Cardiac muscle cell (in vitro differentiated cells and primary cell): ENCODE data around the gene MPG. TPM values are rescaled to one million over a fixed set of nuclear protein-coding genes. Genes with fewer than 3 reads are reported as not detected.

Experiments used
- DNase-seq, 2 donors: peaks; one replicate each; pipeline versions ENCODE4 v3.0.0 to v3.0.0-alpha.2; 2010 to 2017; ENCODE audit warnings: low read depth in 1 of 2, low spot score in 1 of 2
- H3K27ac ChIP-seq: fragments of 200-600 bp; sonication (generic); 2 replicates; pipeline ENCODE4 v1.5.1; 2016
- H3K27me3 ChIP-seq: fragments of 200-600 bp; sonication (generic); 2 replicates; pipeline ENCODE4 v1.6.0; 2016; ENCODE audit warnings: control low read depth
- H3K36me3 ChIP-seq: fragments of 200-600 bp; sonication (generic); 2 replicates; pipeline ENCODE4 v1.5.1; 2016; ENCODE audit warnings: control low read depth
- H3K4me1 ChIP-seq: fragments of 200-600 bp; sonication (generic); 2 replicates; pipeline ENCODE4 v1.8.1; 2017; ENCODE audit warnings: low read depth, mild to moderate bottlenecking, mixed run types
- H3K4me3 ChIP-seq: fragments of 200-600 bp; sonication (generic); 2 replicates; pipeline ENCODE4 v1.5.1; 2016; ENCODE audit warnings: mild to moderate bottlenecking
- H3K9me3 ChIP-seq: fragments of 200-600 bp; sonication (generic); 2 replicates; pipeline ENCODE4 v1.5.1; 2017; ENCODE audit warnings: low read depth, mild to moderate bottlenecking, control low read depth
- polyA plus RNA-seq: library from polyadenylated mRNA; unstranded; fragments of >200 nt; fragmentation: Nextera tagmentation; extraction: Ambion mirVana; gene quantifications from 2 replicates; pipeline ENCODE4 v1.2.1, GENCODE V29; 2016
- total RNA-seq: library from RNA; depleted of rRNA; stranded (reverse); fragments of >200 nt; gene quantifications from 2 replicates; pipeline ENCODE4 v1.2.3, GENCODE V29; 2016
- TF ChIP-seq, protein P1 (sequence below): IDR thresholded peaks from 2 replicates; pipeline ENCODE4 v1.5.1; 2012; ENCODE audit warnings: low read depth, mild to moderate bottlenecking, low read length

The MPG gene
- total and polyA plus RNA-seq, 2 experiments from 2014 or later = 78.2 to 90.2 TPM

DNA sequence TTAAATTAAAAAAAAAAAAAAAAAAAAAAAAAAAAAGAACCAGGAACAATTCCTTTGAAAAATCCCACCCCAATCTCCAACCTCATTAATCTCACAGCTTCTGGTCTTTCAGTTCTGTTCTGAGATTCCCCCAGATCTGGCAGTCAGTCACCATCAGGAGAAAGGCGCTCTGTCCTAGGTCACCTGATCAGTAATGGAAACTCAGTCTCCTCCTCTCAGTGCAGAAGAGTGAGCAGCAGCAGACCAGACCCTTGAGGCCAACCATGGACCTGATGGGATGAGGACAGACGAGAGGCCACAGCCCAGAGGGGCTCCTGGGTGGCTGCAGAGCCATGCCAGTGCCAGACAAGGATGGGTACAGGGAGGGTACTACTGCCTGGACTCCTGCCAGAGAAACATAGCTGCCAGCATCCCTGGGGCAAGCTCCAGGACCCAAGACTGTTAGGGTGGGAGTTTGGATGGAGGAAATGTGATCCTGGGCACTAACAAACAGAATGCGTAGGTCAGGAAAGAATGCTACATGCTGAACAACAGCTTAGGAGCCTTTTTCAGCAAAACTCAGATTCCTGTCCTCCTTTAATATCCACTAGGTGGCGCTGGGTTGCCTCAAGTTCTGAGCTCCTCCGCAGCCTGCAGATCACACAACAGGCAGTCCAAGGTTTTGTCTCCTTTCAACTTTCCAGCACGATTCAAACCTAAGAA lies 28.7 kb downstream of the MPG start:
- Histone ChIP-seq H3K27me3 (no peaks in the 10 kb centered on the region), H3K27ac (no peak overlapping the region), H3K4me3 (no peak overlapping the region), H3K4me1 (no peaks in the 10 kb centered on the region), H3K9me3 (no peaks in the 10 kb centered on the region), H3K36me3 (peaks cover 10% of the 10 kb centered on the region)
- TF ChIP-seq, protein P1, sequence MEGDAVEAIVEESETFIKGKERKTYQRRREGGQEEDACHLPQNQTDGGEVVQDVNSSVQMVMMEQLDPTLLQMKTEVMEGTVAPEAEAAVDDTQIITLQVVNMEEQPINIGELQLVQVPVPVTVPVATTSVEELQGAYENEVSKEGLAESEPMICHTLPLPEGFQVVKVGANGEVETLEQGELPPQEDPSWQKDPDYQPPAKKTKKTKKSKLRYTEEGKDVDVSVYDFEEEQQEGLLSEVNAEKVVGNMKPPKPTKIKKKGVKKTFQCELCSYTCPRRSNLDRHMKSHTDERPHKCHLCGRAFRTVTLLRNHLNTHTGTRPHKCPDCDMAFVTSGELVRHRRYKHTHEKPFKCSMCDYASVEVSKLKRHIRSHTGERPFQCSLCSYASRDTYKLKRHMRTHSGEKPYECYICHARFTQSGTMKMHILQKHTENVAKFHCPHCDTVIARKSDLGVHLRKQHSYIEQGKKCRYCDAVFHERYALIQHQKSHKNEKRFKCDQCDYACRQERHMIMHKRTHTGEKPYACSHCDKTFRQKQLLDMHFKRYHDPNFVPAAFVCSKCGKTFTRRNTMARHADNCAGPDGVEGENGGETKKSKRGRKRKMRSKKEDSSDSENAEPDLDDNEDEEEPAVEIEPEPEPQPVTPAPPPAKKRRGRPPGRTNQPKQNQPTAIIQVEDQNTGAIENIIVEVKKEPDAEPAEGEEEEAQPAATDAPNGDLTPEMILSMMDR = peak; percentile 81
- peak; percentile 86 to 91 for DNase-seq

DNA sequence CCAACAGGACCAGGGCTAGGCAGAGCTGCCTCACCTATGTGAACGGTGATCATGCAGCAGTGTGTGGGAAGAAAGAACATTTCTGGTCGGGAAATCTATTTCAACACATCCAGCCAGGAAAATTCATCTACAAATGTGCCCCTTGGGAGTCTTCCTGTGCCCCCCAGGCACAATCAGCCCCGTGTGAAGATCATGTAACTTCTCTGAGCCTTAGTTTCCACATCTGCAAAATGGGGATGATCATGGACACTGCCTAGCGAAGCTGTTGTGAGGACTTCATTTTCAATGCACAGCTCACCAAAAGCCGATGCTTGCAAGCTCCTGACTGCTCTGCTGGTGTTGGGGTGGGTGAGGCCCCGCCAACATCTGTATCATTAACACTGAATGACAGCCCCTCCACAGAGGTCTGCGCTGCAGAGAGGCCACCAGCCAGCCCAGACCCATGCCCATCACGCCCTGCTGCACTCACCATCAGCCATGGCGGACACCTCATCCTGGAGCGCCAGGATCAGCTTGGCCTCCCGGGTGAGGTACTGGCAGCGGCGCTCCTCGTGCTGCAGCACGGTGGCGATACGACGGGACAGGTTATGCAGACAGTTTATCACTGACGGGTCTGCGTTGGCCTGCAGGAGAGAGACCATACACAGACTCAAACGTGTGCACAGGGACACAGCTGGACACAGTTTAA lies 34.3 kb downstream of the MPG start:
- TF ChIP-seq, protein P1 = no peak
- Histone ChIP-seq H3K4me1 (peaks cover 5% of the 10 kb centered on the region), H3K27ac (no peak overlapping the region), H3K27me3 (no peaks in the 10 kb centered on the region), H3K9me3 (no peaks in the 10 kb centered on the region), H3K4me3 (no peak overlapping the region), H3K36me3 (peaks cover 15% of the 10 kb centered on the region)
- DNase-seq = no peak

DNA sequence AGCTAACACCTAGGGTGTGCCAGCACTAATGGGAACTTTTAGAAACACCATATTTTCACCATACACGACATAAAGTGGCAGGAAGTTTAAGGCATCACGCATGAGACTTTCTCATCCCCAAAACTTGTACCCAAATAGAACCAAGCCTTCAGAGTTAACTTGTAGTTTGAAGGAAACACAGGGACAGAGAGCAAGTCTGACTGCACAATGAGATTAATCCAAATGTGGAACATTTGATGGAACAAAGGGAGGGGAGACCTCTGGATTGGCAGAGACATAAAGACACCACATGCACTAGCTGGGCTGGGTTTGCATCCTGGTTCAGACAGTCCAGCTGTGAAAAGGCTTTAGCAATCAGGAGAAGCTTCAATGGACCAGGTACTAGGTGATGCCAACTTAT lies 36.3 kb downstream of the MPG start:
- TF ChIP-seq, protein P1 = no peak
- no peaks in the 10 kb centered on the region for H3K9me3 ChIP-seq
- peaks cover 11% of the 10 kb centered on the region for H3K36me3 ChIP-seq
- no peak overlapping the region for H3K27ac ChIP-seq
- no peak overlapping the region for H3K4me3 ChIP-seq
- DNase-seq = no peak
- H3K4me1 ChIP-seq = peaks cover 5% of the 10 kb centered on the region
- H3K27me3 ChIP-seq = no peaks in the 10 kb centered on the region

DNA sequence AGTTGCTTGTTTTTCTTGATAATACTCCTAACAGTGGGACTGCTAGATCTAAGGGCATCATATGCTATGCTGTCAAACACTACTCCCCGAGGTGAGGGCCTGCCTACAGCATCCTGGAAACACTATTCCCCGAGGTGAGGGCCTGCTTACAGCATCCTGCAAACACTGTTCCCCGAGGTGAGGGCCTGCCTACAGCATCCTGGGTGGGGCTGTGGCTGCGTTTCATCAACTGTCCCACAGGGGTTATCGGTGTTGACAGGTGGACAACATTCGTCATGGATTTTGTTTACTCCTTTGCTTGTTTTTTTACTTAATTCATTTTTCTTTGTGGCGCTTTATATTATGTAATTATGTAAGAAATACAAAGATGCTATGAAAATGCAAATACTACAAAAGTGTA lies 38.0 kb downstream of the MPG start:
- Histone ChIP-seq H3K27ac (no peak overlapping the region), H3K4me3 (no peak overlapping the region), H3K27me3 (no peaks in the 10 kb centered on the region), H3K4me1 (peaks cover 5% of the 10 kb centered on the region), H3K36me3 (peaks cover 6% of the 10 kb centered on the region), H3K9me3 (no peaks in the 10 kb centered on the region)
- TF ChIP-seq, protein P1 = no peak
- DNase-seq = no peak

DNA sequence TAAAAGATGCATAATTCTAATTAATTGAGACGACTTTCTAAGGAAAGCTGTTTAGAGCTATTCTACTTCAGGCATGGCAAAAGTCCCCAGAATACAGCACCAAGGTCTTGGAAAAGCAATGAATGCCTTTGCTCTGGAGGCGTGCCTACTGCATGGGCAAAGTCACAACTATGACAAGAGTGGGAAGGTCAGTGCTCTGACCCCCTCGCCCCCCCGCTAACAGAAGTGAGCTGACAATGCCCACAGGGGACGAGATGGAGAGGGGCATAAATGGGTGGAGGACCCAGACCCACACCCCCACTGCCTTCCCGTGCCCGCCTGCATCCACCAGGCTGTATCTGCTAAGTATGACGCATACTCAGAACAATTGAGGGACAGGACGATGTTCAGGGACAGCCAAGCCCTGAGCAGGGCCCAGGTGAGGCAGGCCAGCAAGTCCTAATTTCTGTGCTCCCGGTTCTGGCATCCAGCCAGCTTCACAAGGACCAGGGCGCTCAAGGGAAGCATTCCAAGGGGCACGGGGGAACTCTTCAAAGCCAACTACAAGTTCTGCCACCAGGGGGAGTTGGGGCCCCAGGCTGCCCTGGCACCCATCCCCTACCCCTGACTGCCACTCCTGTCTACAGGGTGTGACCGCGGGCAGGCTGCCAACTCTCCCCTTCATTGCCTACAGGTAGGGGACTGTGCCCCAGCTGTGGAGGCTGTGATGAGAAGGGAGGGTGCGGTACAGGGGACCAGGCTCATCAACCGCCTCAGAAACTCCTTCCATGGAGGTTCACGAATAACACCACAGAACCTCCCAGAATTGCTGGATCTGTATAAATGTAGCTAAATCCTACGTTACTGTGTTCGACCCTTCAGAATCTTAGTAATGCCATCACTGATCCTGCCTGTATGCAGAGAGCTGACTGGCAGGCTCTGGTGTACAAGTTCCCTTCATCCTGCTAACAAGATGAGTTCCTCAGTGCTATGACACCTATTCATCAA lies 39.6 kb downstream of the MPG start:
- TF ChIP-seq, protein P1 = peak; percentile 73
- H3K4me1 ChIP-seq = peaks cover 5% of the 10 kb centered on the region
- H3K9me3 ChIP-seq = no peaks in the 10 kb centered on the region
- peak; percentile 58 to 85 for DNase-seq
- no peaks in the 10 kb centered on the region for H3K27me3 ChIP-seq
- H3K4me3 ChIP-seq = no peak overlapping the region
- H3K27ac ChIP-seq = no peak overlapping the region
- H3K36me3 ChIP-seq = no peaks in the 10 kb centered on the region
